HG03095 (cell line): Measurements from ENCODE around the gene ZBED5.
"Not testable (repeated sequence)": the region's sequence is repeated elsewhere in the genome, so short reads cannot be mapped to it uniquely, and the experiment has no call there.

Experiments used
- ATAC-seq: cut with Tn5 transposase; IDR thresholded peaks from one replicate; pipeline ENCODE4 v1.9.1; 2021; ENCODE audit warnings: moderate library complexity; ENCODE audit not compliant: unreplicated experiment

The ZBED5 gene

DNA sequence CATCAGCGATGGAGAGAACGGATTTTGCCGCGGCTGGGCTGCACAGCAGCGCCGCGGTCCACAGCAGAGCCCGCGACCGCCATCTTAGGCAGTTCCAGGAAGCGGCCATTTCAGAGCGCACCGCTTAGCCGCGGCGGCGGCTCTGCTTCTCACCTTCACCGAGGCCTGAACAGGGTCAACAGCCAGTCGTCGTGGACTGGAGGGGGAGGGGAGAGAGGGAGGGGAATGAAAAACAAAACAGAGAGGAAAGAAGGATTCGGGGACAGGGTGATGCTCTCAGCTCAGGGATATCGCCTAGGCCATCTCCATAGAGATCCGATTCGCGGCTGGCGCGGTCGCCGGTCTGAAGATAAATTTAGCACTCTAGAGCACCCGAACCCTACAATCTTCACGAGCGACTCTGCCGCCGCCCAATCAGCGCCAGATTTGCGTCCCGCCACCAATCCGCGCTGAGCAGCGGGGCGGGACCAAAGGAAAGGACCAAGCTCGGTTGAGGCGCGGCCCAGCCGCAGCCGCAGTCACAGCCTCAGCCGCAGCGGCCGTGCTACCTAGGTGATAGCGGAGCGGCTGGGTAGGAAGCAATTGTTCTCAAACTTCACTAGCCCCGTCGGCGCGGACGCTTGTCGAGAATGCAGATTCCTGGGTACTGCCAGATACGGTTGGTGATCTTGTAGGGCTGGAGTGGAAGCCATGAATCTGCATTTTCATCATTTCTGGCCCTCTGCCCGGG, at the start of gene ZBED5:
Gene ZBED5 (minus strand): TSS at position 345 of the 730 bp plus-strand sequence. CDS start 3,108 bp downstream, outside the sequence.
- ATAC-seq: peak; percentile 95

DNA sequence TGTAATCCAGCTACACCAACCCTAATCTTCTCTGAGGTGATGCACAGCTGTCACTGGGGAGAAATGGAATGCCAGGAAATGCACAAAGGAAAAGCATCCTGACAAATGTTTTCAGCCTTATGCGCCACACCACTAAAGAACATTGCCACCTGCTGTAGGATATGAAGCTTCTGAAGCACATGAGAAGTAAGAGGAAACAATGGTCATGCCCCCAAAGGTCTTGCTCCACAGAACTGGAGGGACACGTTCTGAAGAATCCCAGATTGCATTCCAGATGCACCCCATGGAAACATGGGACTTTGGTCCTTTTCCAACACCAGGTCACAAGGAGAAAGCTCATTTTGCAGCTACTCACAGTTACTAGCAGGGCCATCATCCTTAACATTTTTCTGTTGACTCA, 48.7 kb upstream of the ZBED5 start:
- no peak for ATAC-seq

DNA sequence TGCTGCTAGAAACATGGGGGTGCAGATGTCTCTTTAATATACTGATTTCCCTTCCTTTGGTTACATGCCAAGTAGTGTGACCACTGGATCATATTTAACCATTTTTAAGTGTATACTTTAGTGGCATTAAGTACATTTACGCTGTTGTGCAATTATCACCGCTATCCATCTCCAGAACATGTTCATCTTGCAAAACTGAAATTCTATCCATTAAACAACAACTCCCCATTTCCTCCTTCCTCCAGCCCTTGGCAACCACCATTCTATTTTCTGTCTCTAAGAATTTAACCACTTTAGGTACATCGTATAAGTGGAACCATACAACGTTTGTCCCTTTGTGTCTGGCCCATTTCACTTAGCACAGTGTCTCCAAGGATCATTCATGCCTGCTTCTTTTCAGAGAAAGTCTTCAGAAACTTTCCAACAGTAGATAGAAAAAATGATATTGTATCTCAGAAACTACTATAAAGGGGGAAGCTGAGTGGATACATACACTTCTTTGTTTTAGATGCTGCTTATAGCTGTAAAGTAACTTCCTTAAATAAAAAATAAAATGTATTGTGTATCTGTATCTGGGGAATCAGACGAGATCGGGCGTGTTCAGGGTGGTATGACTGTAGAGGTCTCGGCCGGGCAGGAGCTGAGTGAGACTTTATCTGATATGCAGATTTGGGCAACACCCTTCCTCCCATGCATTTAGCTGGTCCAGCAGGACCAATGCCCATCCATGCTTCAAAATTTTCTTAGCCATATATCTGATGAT, 44.6 kb upstream of the ZBED5 start:
- ATAC-seq: no peak

DNA sequence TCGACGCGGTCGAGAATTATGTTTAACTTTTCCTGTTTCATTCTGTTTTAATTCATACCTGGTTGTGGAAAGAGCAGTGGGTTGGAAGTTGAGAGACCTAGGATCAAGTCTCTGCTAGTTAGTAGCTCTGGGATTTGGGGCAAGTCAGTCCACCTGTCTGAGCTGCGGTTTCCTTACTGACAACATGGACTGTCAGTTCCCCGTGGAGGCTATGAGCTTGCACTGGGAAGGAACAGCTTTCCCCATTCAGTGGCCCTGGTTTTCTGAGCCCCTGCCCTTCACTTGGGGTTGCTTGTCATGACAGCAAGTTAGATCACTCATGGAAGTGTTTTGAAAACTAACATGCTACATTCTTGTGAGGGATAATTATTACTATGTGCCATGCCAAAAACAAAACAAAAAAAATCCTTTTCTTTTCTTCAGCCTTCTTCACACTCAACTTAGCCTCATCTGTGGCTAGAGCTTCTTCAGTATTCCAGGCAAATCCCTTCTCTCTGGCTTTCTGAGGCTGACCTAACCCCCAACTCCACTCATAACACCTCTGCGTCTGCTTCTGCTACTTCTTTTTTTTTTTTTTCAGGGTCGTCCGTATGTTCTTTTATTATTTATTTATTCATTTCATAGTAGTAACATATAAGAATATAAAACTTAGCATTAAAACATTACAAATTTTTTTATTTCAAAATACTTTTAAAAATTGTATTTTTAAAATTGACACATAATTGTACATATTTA, 43.0 kb upstream of the ZBED5 start:
- no peak for ATAC-seq

DNA sequence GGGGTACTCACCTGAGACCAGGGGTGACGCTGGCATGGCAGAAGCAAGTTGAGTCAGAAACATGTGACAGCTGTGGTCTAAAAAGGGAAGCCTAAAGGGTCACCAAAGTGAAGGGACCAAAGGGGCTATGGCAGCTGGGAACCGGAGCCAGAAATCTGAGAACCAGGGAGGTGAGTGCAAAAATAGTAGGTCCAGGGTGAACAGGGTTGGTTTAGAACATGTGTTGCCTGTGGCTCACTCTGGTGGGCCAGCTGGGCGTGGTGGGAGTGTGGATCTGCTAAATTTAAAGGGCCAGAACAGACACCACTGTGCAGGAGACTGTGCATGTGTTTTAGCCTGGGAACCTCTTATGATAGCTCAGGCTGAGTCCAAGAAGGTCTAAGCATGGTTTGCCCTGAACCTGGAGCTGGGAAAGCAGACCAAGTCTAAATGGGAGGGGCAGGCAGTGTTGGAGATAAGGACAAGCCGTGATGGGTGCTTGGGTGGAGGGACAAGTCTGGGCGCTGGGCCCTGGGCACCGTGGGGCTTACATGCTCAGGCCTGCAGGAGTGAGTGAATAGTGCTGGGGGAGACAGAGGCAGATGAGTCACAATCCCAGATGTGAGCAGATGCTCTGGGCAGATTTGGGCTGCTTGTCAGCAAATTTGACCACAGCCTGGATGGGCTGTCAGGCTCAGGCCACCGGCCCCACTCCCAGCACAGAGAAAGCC, 41.4 kb upstream of the ZBED5 start:
- no peak for ATAC-seq

DNA sequence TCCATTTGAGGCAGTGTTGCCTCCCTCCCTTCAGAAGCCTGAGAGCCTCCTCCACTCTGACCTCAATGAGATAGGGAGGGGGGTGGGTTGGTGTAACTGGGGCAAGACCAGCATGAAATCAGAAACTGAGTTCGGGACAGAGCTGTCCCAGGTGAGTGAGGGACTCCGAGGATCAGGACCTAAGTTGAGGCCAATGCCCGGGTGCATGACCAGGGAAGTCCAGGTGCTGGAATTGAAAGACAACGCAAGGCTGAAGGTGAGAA, 40.8 kb upstream of the ZBED5 start:
- ATAC-seq: no peak

DNA sequence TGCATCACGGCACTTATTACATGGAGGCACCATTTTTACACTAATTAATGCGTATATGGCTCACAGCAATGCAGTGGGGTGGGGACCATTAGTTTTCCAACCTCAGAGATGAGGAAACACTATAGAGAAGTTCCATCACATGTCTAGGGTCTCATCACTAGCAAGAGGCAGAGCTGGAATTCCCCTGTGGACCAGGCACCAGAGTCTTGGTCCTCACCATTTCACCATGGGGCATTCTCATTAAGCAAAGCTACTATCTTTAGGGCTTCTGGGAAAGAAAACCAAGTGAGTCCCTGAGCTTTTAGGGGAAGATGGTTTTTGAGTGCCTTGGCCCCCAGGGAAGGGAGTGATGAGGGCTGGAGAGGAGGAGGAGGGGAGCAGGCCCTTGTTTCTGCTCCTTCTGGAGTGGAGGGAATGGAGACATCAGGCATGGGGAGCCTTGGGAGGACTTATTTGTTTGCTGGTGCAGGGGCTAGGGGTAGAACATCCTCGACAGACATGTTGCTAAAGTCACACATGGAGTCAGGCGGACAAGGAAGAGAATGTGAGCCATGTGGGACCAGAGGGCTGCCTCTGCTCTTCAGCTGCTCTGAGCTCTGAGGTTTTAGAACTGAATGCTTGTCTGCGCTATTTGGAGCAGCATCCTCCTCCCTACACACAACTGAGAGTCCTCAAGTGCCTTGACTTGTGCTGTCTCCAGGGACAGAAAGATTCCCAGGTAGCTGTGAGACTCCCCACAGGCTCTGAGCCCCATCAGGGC, 40.3 kb upstream of the ZBED5 start:
- ATAC-seq: no peak

DNA sequence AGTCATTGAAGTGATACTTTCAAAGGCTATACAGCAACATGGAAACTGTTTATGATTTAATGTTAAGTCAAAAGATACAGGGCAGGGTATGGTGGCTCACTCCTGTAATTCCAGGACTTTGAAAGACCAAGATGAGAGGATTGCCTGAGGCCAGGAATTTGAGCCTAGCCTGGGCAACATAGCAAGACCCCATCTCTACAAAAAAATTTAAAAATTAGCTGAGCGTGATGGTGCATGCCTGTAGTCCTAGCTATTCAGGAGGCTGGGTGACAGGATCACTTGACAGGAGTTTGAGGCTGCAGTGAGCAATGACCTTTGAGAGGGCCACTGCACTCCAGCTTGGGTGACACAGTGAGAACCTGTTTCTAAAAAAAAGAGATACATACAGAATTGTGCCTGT, 39.3 kb upstream of the ZBED5 start:
- ATAC-seq: no peak

DNA sequence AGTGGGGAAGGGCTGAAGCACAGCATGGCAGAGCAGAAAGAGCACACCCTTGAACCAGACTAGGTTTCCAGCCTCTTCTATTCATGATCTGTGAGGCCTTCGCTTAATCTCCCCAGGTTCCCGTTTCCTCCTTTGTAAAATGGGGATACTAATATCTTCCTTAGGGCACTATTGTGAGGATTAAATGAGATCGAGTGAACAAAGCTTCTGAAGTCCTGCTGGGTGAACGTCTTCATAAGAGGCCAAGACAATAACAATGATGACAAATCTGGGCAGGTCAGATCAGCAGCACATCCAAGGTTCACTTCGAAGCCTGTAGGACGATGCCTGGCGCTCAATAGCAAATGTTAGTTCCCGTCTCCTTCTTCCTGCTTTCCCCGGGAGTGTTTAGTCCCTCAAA, 38.6 kb upstream of the ZBED5 start:
- no peak for ATAC-seq

DNA sequence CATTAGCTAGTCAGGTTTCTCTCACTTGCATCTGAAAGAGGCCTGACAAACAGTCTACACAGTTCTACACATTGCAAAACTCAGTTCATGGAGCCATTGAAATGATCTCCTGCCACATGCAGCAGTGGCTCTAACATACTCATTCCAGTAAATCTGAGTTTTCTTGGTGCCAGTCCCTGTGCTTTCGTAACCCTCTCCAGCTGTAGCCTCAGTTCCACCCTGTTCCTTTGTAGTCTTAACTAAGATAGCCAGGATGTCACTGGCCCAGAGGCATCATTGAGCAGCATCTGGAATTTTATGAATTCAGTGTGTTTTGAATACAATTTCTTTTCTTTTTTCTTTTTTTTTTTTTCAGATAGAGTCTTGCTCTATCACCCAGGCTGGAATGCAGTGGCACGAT, 37.4 kb upstream of the ZBED5 start:
- ATAC-seq: no peak

DNA sequence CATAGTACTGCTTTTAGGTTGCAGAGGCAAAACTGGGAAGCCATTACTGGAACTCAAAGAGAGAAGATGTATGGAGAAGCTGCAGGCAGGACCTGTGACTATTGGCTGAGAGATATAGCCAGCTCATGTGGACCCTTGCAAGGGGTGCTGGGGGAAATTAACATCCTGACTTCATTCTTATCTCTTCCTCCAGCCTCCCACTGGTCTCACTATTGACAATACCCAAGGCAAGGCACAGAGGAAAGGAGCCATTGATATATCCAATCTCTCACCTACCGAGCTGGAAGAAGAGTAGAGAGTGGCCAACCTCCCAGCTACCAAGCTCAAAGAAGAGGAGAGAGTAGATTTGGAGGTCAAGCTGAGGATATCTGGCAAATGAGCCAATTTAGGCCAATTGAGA, 36.8 kb upstream of the ZBED5 start:
- no peak for ATAC-seq

DNA sequence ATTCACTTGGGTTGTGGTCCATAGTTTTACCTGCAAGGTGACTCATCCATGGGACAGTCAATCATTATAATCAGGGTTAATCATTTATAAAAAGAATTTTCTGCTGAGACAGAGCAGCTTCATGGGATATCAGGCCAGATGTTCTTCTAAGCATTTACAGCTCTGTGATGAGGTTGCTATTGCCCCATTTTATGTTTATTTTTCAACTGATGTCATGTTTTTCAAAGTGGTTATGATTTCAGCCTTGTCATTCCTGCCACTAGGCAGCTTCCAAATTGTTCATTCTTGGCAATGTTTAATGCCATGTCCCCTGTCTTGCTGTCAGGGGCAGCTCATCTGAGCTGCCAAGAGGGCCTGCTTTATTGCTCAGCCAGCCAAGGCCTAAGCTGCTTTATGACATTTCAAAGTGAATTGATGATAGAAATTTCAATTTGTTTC, 35.9 kb upstream of the ZBED5 start:
- no peak for ATAC-seq

DNA sequence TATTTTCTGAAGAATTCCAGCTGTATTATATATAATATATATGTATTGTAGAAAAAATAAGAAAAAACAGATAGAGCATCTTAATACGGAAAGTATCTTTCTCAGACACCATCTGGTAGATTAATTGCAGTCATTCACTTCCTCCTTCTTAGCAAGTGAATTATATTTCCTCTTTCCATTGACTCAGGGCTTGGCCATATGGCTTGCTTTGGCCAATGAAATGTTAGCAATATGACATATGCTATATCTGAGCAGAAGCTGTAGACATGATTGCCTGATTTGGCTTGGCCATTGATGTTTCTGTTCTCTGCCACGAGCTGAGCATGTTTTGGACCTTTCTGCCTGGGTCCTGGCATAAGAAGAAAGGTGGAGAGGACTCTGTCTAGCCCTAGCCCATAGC, 34.4 kb upstream of the ZBED5 start:
- ATAC-seq: no peak

DNA sequence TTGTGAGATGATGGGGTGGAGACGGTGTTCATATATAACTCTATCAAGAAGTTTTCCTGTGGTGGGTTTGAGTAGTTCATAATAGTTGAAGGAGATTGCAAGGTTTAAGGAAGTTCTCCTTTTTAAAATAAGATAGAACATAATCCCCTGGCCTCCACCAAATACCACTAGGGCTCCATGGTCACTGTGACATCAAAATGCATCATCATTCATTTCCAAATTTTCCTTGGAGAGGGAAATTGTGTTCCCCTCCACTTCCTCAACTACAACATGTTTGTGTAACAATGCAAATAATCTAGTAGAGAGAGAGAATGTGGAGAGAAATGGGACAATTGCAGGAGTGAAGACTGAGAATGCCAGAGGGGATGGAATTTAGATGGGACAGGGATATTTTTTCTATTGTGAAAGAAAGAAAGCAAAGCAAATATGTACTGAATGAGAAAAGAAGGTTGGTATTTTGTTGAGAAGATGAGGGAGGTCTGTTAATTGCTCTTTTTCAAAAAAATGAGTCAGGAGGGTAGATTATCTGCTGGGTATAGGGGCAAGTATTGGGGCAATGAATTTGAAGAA, 33.4 kb upstream of the ZBED5 start:
- no peak for ATAC-seq

DNA sequence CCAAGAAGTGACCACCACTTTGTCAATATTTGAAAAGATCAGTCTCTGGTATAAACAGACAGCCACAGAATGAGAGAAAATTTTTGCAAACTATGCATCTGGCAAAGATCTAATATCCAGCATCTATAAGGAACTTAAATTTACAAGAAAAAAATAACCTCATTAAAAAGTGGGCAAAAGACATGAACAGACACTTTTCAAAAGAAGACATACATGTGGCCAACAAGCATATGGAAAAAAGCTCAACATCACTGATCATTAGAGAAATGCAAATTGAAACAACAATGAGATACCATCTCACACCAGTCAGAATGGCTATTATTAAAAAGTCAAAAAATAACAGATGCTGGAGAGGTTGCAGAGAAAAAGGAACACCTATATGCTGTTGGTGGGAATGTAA, 32.2 kb upstream of the ZBED5 start:
- ATAC-seq: not testable (repeated sequence)

DNA sequence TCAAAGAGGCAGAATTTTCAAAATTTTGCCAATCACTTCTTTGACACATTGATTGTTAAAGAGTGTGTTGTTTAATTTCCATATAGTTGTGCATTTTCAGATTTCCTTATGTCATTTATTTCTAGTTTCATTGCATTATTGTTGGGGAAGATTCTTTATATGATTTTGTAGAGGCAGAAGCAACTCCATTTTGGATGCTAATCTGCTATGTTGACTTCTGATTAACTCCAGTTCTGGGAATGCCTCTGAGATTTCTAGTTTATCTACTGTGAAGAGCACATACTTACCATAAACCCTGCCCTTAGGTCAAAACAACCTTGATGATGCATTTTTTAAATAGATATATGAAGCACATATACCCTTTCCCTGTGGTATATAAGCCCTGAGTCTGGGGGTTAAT, 29.5 kb upstream of the ZBED5 start:
- no peak for ATAC-seq

DNA sequence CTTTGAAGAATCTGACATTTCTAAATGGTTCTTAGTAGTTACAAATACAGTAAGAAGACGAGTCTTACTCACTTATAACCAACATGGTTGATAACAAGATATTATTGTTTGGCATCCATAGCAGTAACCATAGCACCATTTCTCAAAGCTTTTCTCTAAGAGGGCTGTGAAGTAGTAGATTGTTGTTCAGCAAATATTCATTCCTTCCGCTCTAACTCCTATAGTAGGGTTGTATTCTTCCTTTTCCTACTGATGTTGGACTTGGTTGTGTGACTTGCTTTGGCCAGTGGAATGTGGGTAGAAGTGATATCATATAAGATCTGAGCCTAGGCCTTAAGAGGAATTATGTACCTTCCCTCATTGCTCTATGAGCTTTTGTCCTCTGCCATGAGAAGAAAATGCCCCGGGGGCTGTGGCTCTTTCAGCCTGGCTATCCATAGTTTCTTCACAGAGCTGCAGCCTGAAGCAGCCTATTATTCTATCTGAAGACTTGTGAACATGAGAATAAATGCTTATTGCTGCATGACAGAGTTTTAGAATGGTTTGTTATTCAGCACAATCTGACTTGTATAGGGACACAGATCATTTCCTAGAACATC, 28.9 kb upstream of the ZBED5 start:
- ATAC-seq: no peak

DNA sequence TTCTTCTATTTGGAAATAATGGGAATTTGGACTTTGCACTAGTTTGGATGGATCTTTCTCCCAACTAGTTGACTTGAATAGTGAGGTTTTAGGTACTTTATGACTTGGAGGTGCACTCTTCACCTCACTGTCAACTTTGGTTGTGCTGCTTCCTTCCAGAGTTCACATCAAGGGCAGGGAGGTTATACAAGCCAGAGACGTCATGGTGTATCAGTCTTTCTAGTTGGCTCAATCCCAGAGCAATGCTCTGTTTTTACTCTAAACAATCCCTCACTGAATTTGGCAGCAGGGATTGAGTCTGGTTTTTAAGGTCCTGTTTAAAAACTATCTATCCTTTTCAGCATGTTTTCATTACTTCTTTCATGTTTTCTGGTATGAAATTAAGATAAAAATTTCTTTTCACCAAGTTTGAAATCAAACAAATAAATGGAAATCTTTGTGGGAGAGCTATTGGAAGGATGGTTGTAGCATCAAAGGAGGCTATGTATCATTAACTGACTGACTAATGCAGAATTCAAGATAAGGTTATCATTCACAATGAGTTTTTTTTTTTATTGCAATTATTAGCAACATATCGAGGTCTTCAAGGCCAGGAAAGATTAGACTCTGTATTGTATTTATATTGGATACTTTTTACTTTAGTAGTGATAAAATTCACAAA, 28.0 kb upstream of the ZBED5 start:
- ATAC-seq: no peak

DNA sequence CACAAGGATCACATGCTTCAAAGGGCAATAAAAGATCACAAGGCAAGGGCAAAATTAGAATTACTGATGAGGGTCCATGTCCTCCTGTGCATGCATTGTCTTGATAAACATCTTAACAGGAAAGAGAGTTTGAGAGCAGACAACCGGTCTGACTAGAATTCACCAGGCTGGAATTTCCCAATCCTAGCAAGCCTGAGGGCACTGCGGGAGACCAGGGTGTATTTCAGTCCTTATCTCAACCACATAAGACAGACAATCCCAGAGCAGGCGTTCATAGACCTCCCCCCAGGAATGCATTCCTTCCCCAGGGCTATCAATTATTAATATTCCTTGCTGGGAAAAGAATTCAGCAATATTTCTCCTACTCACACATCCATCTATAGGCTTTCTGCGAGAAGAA, 26.4 kb upstream of the ZBED5 start:
- ATAC-seq: not testable (repeated sequence)
